Activated naive CD4-positive, alpha-beta T cell treated with anti-CD3 and anti-CD28 coated beads for 36 hours (primary cell): ENCODE results near the gene FASN. TPM values are rescaled to one million over a fixed set of nuclear protein-coding genes. Genes with fewer than 3 reads are reported as not detected.

ENCODE experiments used
- CTCF ChIA-PET: fragments of 350-600 bp; sonication (Branson Sonifier 250); formaldehyde crosslinking; loops from one replicate; lab custom pipeline; 2021; ENCODE audit warnings: antibody characterized with exemption; lab: Charles Lee
- DNase-seq: peaks from one replicate; pipeline ENCODE4 v3.0.0-alpha.2; 2020
- H3K27ac Mint-ChIP-seq: one replicate; pipeline ENCODE4 v1.8.0; 2021; ENCODE audit warnings: mild to moderate bottlenecking, mixed read lengths
- H3K27me3 Mint-ChIP-seq: one replicate; pipeline ENCODE4 v1.8.0; 2021; ENCODE audit warnings: low read depth, mixed read lengths
- H3K36me3 Mint-ChIP-seq: one replicate; pipeline ENCODE4 v1.8.0; 2021; ENCODE audit warnings: low read depth, mixed read lengths
- H3K4me1 Mint-ChIP-seq: one replicate; pipeline ENCODE4 v1.8.0; 2021; ENCODE audit warnings: low read depth, mixed read lengths
- H3K4me3 Mint-ChIP-seq: one replicate; pipeline ENCODE4 v1.8.0; 2021; ENCODE audit warnings: mild to moderate bottlenecking, moderate library complexity, mixed read lengths
- H3K9me3 Mint-ChIP-seq: one replicate; pipeline ENCODE4 v1.8.0; 2021; ENCODE audit warnings: mixed read lengths
- intact Hi-C: fragments of 100-400 bp; cut with micrococcal nuclease; formaldehyde crosslinking; loops from one replicate; pipeline ENCODE4 v1.15.1; 2023
- total RNA-seq, 2 experiments: library from RNA; stranded (reverse); gene quantifications; one replicate each; pipeline ENCODE4 v1.2.3, GENCODE V29; 2021

FASN gene
- total RNA-seq, 2 experiments from 2014 or later = 183 to 195 TPM

DNA sequence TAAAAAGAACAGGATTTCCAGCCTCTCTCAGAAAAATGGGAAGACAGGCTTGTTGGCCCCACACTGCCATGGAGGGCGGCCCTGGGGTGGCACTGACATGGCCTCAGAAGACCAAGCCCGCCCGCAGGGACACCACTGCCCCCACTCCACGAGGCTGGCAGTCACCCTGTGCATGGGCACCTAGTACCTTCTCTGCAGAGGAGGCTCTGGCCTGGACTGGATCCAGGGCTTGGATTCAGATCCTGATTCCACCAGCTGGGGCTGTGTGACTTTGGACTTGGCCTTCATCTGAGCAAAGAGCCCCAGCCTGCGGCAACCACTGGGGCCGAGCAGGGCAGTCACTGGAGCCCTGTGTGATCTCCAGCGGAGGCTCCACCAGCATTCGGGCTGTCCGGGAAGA lies 16.8 kb upstream of the FASN start:
- Mint-ChIP-seq H3K36me3 (peaks cover 1% of the 10 kb centered on the region), H3K4me1 (peaks cover 25% of the 10 kb centered on the region), H3K27ac (no peak overlapping the region), H3K27me3 (no peaks in the 10 kb centered on the region), H3K4me3 (no peak overlapping the region), H3K9me3 (no peaks in the 10 kb centered on the region)
- intact Hi-C loops = no loop called here
- CTCF ChIA-PET = no interaction called here
- DNase-seq = no peak

DNA sequence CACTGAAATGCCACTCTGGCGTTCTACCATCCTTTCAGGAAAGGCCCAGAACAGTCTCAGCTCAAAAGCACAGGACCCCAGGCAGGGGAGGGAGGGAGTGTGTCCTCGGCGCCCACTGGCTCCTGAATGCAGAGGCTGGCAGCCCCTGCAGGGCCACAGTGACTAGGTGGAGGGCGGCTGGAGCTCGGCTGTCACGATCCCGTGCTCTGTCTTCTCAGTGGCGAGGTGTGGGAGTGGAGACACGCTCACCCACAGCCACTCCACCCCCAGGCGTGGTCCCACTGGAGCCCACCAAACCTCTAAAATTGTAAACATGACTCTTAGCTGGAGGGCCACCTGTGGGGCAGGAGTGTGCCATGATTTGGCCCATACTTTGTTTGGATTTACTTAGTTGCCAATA lies 16.4 kb upstream of the FASN start:
- H3K9me3 Mint-ChIP-seq = no peaks in the 10 kb centered on the region
- H3K27me3 Mint-ChIP-seq = no peaks in the 10 kb centered on the region
- no peak overlapping the region for H3K27ac Mint-ChIP-seq
- DNase-seq = no peak
- peaks cover 21% of the 10 kb centered on the region for H3K4me1 Mint-ChIP-seq
- H3K36me3 Mint-ChIP-seq = peaks cover 1% of the 10 kb centered on the region
- intact Hi-C loops = no loop called here
- CTCF ChIA-PET = no interaction called here
- H3K4me3 Mint-ChIP-seq = no peak overlapping the region

DNA sequence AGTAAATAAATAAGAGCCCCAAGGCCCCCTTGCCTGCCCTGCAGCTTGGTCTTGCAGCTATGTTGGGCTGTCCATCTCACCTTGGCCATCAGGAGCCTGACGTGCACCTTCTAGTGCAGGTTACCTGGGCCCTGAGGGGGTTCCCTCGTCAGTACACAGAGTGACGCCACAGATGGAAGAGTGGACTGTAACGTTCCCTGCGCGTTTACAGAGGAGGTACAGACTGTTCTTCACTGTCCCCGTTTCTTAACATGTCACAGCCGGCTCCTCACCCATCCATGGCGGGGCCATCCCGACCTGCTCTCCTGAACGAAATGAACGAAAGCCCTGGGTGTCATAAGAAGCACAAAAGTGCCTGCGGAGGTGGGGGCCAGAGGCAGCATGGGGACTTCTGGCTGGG lies 15.9 kb upstream of the FASN start:
- CTCF ChIA-PET = no interaction called here
- H3K9me3 Mint-ChIP-seq = no peaks in the 10 kb centered on the region
- H3K4me3 Mint-ChIP-seq = no peak overlapping the region
- peaks cover 3% of the 10 kb centered on the region for H3K36me3 Mint-ChIP-seq
- peaks cover 19% of the 10 kb centered on the region for H3K4me1 Mint-ChIP-seq
- H3K27ac Mint-ChIP-seq = no peak overlapping the region
- intact Hi-C loops = no loop called here
- no peaks in the 10 kb centered on the region for H3K27me3 Mint-ChIP-seq
- DNase-seq = no peak

DNA sequence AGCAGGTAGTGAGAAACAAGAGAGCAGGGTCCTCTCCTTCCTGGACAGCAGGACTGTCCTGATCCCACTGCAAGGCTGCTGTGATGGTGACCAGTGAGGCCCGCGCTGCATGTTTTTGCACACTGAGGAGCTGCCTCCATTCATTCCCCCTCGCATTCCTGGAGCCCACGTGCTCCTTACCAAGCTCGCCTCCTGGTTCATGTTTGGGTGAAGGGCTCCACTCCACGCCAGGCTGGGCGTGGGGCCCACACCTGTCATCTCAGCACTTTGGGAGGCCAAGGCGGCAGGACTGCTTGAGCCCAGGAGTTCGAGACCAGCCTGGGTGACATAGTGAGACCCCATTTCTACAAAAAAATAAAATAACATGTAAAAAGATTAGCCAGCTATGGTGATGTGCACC lies 15.4 kb upstream of the FASN start:
- Mint-ChIP-seq H3K27ac (no peak overlapping the region), H3K9me3 (no peaks in the 10 kb centered on the region), H3K4me1 (peaks cover 16% of the 10 kb centered on the region), H3K27me3 (no peaks in the 10 kb centered on the region), H3K4me3 (no peak overlapping the region), H3K36me3 (peaks cover 3% of the 10 kb centered on the region)
- intact Hi-C loops = no loop called here
- CTCF ChIA-PET = no interaction called here
- DNase-seq = no peak

DNA sequence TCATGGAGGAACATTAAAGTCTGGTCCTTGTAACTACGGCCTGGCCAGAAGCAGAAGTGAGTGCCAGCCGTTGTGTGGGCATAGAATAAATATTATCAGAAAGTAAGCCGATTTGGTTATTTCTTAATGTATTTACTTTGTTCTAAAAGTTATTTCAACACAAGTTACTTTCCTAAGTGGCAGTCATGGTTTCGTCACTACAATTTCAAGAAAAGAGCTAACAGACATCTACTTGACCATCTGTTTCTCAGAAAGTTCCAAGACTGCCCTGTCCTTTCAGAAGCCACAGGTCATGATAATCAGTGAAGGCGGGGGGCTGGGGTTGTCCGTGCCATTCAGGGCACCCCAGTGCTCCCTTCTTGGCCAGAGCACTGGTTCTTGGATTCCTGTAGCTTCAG lies 14.9 kb upstream of the FASN start:
- no peak overlapping the region for H3K27ac Mint-ChIP-seq
- H3K4me1 Mint-ChIP-seq = peaks cover 16% of the 10 kb centered on the region
- H3K9me3 Mint-ChIP-seq = no peaks in the 10 kb centered on the region
- peaks cover 3% of the 10 kb centered on the region for H3K36me3 Mint-ChIP-seq
- no peaks in the 10 kb centered on the region for H3K27me3 Mint-ChIP-seq
- CTCF ChIA-PET = no interaction called here
- intact Hi-C loops = no loop called here
- H3K4me3 Mint-ChIP-seq = no peak overlapping the region
- DNase-seq = no peak

DNA sequence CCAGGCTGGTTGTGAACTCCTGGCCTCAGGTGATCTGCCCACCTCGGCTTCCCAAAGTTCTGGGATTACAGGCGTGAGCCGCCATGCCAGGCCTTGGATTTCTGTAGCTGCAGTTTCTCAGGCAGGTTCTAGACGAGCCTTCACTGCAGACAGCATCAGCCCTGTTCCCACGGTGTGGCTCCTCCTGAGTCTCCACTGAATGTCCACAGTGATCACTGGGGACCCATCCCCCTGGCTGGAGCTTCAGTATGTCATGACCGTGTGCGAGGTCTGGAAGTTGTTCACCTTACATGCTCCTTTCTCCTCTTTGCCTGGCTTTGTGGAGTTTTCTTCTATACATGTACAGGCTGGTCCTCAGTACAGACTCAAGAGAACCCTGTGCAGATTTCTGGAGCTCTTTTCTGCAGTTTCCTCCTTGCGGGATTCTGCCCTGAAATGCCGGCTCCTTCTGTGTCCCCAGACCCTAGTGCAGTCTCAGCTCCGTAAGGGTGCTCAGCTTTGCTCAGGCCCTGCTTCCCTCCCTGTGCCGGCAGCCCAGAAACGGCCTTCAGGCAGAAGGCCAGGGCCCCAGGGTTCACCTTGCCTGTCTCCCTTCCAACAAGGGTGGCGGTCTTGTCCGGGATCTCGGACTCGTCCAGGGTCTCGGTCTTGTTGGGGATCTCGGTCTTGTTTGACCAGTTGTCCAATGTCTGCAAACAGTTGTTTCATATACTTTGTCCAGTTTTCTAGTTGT lies 14.3 kb upstream of the FASN start:
- no peak for DNase-seq
- Mint-ChIP-seq H3K9me3 (no peaks in the 10 kb centered on the region), H3K4me1 (peaks cover 19% of the 10 kb centered on the region), H3K4me3 (no peak overlapping the region), H3K36me3 (peaks cover 3% of the 10 kb centered on the region), H3K27ac (peak overlapping the region; percentile 26), H3K27me3 (no peaks in the 10 kb centered on the region)
- intact Hi-C loops = no loop called here
- CTCF ChIA-PET = interaction anchor here (1.1 kb wide), 1 partner anchor 9 kb away, joined by 4 read pairs; no protein-coding TSS in a partner anchor

DNA sequence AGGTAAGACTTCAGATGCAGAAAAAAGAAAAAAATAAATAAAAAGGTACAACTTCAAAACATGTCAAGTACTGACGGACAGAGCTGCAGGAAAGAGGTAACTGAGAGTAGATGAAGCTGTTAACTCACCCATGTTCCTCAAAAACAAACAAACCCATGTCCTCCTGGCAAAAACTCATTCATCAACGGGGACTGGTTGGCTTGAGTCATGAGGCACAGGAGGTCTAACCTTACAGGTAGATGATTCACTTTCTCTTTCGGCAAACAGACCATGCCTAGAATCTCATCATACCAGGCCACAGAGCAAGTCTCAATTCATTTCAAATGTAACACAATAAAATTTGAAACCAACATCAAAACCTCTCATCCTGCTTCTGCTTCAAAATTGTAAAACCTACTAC lies 12.3 kb upstream of the FASN start:
- intact Hi-C loops = loop anchor here (1.0 kb wide), 3 partner anchors 10 to 16 kb away; partner anchors contain the start of gene FASN

DNA sequence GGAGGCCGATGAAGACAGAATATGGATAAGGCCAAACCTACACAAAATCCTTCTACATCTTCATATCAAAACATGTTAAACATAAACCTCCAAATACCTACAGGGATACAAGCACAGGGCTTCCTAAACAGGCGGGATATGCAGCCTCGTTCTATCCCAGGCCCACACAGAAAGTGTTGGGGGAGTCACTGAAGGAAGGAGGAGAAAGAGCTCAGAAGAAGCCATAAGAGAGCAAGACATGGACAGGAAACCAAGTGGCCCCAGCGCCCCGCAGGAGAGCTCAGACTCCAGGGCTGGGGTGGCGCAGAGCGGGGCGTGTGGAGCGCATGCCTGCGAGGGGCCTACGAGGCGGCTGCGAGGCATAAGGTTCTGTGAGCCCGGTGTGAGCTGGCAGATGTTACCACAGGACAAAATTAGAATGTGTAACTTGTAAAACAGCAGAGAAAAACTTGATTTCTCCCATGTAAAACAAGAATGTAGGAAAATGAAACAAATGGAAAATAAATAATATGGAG lies 11.0 kb upstream of the FASN start:
- Mint-ChIP-seq H3K27ac (no peak overlapping the region), H3K36me3 (peaks cover 5% of the 10 kb centered on the region), H3K4me1 (peaks cover 37% of the 10 kb centered on the region), H3K27me3 (no peaks in the 10 kb centered on the region), H3K4me3 (no peak overlapping the region), H3K9me3 (no peaks in the 10 kb centered on the region)
- CTCF ChIA-PET = interaction anchor here (1.3 kb wide), 1 partner anchor 9 kb away, joined by 3 read pairs; no protein-coding TSS in a partner anchor
- DNase-seq = no peak
- intact Hi-C loops = no loop called here

More for the DNA sequence above, 12.3 kb upstream of the FASN start:
- CTCF ChIA-PET = interaction anchor here (1.1 kb wide), 1 partner anchor 12 kb away, joined by 3 read pairs; no protein-coding TSS in a partner anchor
- DNase-seq = peak; percentile 59
- Mint-ChIP-seq H3K4me1 (peaks cover 34% of the 10 kb centered on the region), H3K4me3 (no peak overlapping the region), H3K36me3 (peaks cover 3% of the 10 kb centered on the region), H3K27ac (peak overlapping the region; percentile 78), H3K27me3 (no peaks in the 10 kb centered on the region), H3K9me3 (no peaks in the 10 kb centered on the region)

DNA sequence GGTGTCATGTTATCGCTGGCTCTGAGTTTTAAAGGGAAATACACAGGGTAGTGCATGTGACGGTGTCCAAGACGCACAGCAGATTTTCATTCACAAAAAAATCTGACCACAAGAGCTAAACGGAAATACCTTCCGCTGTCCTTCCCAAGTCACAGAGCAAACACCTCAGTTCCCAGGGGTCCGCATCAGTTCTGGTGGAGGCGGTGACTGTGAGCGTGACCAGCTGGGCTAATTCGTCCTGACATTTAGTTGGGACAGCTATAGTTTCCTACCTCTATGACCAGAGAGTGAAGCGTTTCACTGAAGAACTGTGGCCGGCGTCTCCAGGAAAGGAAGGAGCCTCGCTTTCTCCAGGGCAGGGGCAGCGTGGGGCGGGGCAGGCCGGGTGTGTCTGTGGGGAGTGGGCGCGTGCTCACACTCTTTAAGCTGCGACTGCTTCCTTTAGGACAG lies 10.5 kb upstream of the FASN start:
- H3K27ac Mint-ChIP-seq = peak overlapping the region; percentile 41
- no peaks in the 10 kb centered on the region for H3K27me3 Mint-ChIP-seq
- H3K4me3 Mint-ChIP-seq = no peak overlapping the region
- peaks cover 5% of the 10 kb centered on the region for H3K36me3 Mint-ChIP-seq
- no peak for DNase-seq
- H3K9me3 Mint-ChIP-seq = no peaks in the 10 kb centered on the region
- H3K4me1 Mint-ChIP-seq = peaks cover 37% of the 10 kb centered on the region
- intact Hi-C loops = no loop called here
- CTCF ChIA-PET = interaction anchor here (1.3 kb wide), 1 partner anchor 8 kb away, joined by 3 read pairs; no protein-coding TSS in a partner anchor

DNA sequence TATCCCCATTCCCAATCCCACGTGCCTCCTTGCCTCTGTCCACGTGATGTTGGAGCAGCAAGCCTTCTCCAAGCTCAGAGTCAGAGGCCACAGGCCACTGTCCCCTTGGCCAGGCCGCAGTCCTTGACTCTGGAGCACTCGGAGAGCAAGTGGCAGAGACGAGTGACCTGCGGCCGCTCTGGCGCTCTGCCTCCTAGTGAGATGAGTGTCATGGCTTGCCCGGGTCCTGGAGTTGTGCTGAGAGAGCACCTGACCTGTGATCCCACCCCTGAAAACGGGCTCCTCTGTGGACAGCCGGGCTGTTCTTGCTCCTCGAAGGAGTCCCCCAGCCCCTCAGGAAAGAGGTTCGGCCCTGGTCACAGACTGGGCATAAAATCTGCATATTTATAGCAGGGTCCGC lies 10.0 kb upstream of the FASN start:
- intact Hi-C loops = no loop called here

DNA sequence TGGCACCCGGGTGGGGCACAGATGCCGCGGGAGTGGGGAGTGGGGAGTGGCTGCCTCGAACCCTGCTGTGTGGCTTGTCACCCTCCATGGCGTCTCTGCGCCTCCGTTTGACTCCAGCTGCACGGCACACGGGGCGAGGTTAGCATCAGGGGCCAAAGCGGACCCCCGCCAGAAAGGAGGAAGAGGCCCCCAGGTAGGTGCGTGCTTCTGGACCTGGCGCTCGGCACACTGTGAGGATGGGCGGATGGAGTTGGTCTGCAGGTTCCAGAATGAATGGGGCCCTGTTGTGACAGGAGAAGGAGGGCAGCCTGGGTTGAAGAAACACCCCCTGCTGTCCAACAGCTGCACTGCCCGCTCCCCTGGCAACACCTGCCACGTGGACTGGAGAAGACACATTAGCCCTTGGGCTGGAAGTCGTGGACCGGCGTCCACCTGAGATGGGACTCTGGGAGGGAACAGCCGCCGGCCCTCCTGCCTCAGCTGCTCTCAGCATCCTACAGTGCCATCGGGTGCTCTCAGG lies 9.4 kb upstream of the FASN start:
- peak overlapping the region; percentile 80 for H3K4me3 Mint-ChIP-seq
- H3K27me3 Mint-ChIP-seq = no peaks in the 10 kb centered on the region
- H3K36me3 Mint-ChIP-seq = peaks cover 5% of the 10 kb centered on the region

More for the DNA sequence above, 10.0 kb upstream of the FASN start:
- peaks cover 37% of the 10 kb centered on the region for H3K4me1 Mint-ChIP-seq
- no peaks in the 10 kb centered on the region for H3K27me3 Mint-ChIP-seq
- no peak for DNase-seq
- CTCF ChIA-PET = interaction anchor here (3.3 kb wide), 1 partner anchor 78 kb away, joined by 13 read pairs; no protein-coding TSS in a partner anchor
- no peaks in the 10 kb centered on the region for H3K9me3 Mint-ChIP-seq
- peak overlapping the region; percentile 97 for H3K27ac Mint-ChIP-seq
- peaks cover 5% of the 10 kb centered on the region for H3K36me3 Mint-ChIP-seq
- no peak overlapping the region for H3K4me3 Mint-ChIP-seq

DNA sequence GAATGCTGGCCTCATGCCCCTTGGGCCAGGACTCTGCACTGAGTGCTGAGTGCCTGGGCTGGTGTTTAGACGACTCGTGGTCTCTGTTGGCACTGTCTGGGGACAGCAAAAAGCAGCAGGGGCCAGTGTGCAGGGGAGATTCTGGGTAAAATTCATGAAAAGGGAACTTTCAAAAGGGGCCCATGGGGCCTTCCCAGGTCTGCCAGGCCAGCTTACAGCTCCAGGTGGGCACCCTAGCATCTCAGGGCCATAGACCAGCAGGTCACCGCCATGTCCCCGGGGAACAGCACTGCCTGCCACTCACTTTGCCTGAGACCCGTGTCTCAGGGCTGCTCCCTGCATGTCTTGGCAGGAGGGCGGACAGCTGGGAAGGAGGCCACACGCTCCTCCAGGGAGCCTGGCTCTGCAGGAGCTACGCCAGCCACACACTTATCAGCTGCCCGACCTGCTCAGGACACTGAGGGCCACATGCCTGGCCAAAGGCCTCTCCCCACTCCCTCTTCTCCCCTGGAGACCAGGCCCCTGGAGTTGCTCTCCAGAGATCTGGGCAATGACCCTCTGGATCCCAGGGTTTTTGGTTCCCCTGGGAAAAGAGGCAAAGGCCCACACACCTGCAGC lies 8.8 kb upstream of the FASN start:
- Mint-ChIP-seq H3K27me3 (no peaks in the 10 kb centered on the region), H3K4me3 (peak overlapping the region; percentile 80), H3K27ac (peak overlapping the region; percentile 97), H3K4me1 (peaks cover 37% of the 10 kb centered on the region), H3K9me3 (no peaks in the 10 kb centered on the region), H3K36me3 (peaks cover 5% of the 10 kb centered on the region)
- DNase-seq = no peak
- intact Hi-C loops = loop anchor here (1.0 kb wide), 1 partner anchor 8 kb away; the partner anchor contains the start of gene FASN
- CTCF ChIA-PET = interaction anchor here (1.2 to 3.3 kb wide), 5 partner anchors 14 to 77 kb away, joined by 3 to 13 read pairs (median 5); partner anchors contain the start of gene DCXR

More for the DNA sequence above, 9.4 kb upstream of the FASN start:
- peak; percentile 29 for DNase-seq
- intact Hi-C loops = no loop called here
- CTCF ChIA-PET = interaction anchor here (1.7 to 3.3 kb wide), 3 partner anchors 13 to 77 kb away, joined by 5 to 13 read pairs (median 11); no protein-coding TSS in a partner anchor
- peaks cover 37% of the 10 kb centered on the region for H3K4me1 Mint-ChIP-seq
- peak overlapping the region; percentile 97 for H3K27ac Mint-ChIP-seq
- no peaks in the 10 kb centered on the region for H3K9me3 Mint-ChIP-seq
